ENCODE measurements around the gene KAZN. TPM values are rescaled to one million over a fixed set of nuclear protein-coding genes. Genes with fewer than 3 reads are reported as not detected.

Gene KAZN
- total and polyA plus RNA-seq, 2 of the 8 experiments (the other 6 are each of a cell fraction or from before 2014, with no cell fraction given) = 3.7 to 11.8 TPM

DNA sequence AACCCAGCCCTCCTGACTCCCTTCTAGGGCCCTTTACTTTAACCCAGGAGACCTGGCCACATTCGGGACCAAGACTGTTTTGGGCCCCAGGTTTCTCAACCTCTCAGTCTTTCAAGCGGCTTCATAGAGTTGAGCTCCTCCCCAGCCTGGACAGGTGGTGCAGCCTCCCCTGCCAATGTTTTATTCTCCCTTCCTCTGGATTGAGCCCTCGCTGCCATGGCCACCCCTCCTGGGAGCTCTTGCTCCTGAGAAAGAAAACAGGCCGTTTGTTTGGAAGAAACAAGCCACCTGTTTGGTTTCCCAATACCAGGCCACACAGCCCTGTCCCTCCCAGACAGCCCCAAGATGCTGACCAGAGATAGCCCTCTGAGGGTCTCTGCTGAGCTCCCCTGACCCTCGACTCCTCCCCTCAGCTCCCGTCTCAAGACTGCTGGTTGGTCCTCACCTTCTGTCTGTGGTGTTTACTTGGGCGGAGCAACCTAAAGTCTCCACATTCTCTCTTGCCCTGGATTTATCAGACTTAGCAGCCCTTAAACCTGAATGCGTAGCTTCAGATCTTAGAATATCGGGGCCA is 558.4 kb downstream of the KAZN start (continued):
- TF ChIP-seq, protein P1, sequence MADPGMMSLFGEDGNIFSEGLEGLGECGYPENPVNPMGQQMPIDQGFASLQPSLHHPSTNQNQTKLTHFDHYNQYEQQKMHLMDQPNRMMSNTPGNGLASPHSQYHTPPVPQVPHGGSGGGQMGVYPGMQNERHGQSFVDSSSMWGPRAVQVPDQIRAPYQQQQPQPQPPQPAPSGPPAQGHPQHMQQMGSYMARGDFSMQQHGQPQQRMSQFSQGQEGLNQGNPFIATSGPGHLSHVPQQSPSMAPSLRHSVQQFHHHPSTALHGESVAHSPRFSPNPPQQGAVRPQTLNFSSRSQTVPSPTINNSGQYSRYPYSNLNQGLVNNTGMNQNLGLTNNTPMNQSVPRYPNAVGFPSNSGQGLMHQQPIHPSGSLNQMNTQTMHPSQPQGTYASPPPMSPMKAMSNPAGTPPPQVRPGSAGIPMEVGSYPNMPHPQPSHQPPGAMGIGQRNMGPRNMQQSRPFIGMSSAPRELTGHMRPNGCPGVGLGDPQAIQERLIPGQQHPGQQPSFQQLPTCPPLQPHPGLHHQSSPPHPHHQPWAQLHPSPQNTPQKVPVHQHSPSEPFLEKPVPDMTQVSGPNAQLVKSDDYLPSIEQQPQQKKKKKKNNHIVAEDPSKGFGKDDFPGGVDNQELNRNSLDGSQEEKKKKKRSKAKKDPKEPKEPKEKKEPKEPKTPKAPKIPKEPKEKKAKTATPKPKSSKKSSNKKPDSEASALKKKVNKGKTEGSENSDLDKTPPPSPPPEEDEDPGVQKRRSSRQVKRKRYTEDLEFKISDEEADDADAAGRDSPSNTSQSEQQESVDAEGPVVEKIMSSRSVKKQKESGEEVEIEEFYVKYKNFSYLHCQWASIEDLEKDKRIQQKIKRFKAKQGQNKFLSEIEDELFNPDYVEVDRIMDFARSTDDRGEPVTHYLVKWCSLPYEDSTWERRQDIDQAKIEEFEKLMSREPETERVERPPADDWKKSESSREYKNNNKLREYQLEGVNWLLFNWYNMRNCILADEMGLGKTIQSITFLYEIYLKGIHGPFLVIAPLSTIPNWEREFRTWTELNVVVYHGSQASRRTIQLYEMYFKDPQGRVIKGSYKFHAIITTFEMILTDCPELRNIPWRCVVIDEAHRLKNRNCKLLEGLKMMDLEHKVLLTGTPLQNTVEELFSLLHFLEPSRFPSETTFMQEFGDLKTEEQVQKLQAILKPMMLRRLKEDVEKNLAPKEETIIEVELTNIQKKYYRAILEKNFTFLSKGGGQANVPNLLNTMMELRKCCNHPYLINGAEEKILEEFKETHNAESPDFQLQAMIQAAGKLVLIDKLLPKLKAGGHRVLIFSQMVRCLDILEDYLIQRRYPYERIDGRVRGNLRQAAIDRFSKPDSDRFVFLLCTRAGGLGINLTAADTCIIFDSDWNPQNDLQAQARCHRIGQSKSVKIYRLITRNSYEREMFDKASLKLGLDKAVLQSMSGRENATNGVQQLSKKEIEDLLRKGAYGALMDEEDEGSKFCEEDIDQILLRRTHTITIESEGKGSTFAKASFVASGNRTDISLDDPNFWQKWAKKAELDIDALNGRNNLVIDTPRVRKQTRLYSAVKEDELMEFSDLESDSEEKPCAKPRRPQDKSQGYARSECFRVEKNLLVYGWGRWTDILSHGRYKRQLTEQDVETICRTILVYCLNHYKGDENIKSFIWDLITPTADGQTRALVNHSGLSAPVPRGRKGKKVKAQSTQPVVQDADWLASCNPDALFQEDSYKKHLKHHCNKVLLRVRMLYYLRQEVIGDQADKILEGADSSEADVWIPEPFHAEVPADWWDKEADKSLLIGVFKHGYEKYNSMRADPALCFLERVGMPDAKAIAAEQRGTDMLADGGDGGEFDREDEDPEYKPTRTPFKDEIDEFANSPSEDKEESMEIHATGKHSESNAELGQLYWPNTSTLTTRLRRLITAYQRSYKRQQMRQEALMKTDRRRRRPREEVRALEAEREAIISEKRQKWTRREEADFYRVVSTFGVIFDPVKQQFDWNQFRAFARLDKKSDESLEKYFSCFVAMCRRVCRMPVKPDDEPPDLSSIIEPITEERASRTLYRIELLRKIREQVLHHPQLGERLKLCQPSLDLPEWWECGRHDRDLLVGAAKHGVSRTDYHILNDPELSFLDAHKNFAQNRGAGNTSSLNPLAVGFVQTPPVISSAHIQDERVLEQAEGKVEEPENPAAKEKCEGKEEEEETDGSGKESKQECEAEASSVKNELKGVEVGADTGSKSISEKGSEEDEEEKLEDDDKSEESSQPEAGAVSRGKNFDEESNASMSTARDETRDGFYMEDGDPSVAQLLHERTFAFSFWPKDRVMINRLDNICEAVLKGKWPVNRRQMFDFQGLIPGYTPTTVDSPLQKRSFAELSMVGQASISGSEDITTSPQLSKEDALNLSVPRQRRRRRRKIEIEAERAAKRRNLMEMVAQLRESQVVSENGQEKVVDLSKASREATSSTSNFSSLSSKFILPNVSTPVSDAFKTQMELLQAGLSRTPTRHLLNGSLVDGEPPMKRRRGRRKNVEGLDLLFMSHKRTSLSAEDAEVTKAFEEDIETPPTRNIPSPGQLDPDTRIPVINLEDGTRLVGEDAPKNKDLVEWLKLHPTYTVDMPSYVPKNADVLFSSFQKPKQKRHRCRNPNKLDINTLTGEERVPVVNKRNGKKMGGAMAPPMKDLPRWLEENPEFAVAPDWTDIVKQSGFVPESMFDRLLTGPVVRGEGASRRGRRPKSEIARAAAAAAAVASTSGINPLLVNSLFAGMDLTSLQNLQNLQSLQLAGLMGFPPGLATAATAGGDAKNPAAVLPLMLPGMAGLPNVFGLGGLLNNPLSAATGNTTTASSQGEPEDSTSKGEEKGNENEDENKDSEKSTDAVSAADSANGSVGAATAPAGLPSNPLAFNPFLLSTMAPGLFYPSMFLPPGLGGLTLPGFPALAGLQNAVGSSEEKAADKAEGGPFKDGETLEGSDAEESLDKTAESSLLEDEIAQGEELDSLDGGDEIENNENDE (IDR thresholded peaks at IDR 0.05; ENCODE audit: insufficient replicate concordance, low read length) = no peak
- TF ChIP-seq SP2 (IDR thresholded peaks at IDR 0.05; ENCODE audit: low read length) (no peak), KDM4A (IDR thresholded peaks at IDR 0.05; ENCODE audit: low read depth, low read length, severe bottlenecking) (no peak), CREB1 (IDR thresholded peaks at IDR 0.05) (no peak), EZH2 (IDR thresholded peaks at IDR 0.05; ENCODE audit: low read depth, low read length, severe bottlenecking) (no peak), SAP30 (IDR thresholded peaks at IDR 0.05; ENCODE audit: insufficient read depth, insufficient replicate concordance, low read length) (no peak), FOSL1 (IDR thresholded peaks at IDR 0.05; ENCODE audit: insufficient read depth, low read depth, low read length) (no peak), CBX8 (IDR thresholded peaks at IDR 0.05; ENCODE audit: borderline replicate concordance, low read depth, low read length) (no peak), EGR1 (IDR thresholded peaks at IDR 0.05; ENCODE audit: borderline replicate concordance, low read depth, low read length) (no peak)
